ENCODE measurements around the gene GRIN2A. TPM values are rescaled to one million over a fixed set of nuclear protein-coding genes. Genes with fewer than 3 reads are reported as not detected.

Gene GRIN2A
- polyA plus RNA-seq, 1 donor (not counting 4 experiments of a cell fraction or from before 2014, with no cell fraction given): 0.01 TPM

DNA sequence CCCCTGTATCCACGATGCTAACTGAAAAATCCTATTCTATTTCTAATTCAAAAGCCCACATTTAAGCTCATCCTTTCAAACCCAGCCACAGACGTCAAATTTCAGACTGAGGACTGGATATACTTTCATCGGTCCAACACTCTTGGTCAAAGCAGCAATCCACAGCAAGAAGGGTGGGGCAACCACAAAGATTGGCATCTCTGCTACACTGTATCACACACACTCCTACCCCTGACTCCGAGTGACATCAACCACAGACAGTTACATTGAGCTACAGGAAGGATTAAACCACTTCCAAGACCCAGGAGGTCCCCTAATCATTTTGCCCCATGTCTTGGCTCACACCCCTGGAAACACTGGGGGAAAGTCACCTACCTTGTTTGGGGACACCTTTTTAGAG is 61.3 kb downstream of the GRIN2A start:
- no peaks in the 10 kb centered on the region for H3K9me3 ChIP-seq (ENCODE audit: control insufficient read depth, low read depth, low read length)
- H3K4me3 ChIP-seq (ENCODE audit: control insufficient read depth in 2 of 3, extremely low read depth in 1 of 3, insufficient read depth in 2 of 3, low read depth in 1 of 3, low read length in 3 of 3): no peak overlapping the region
- no peak overlapping the region for H3K27ac ChIP-seq (ENCODE audit: control insufficient read depth, insufficient read depth, low read length)
- TF ChIP-seq EZH2 (IDR thresholded peaks at IDR 0.05; ENCODE audit: low read length) (no peak), CTCF (optimal IDR thresholded peaks at IDR 0.05 in 1 of 3, IDR thresholded peaks at IDR 0.05 in 1 of 3, conservative IDR thresholded peaks at IDR 0.05 in 1 of 3; ENCODE audit: extremely low read depth in 1 of 3, insufficient read depth in 2 of 3, low read length in 3 of 3) (no peak)
- dilution Hi-C loops (cut with MboI; ENCODE audit: extremely low pct_ligation_motif_present, low sequenced_read_pairs): no loop called here
- peak overlapping the region; percentile 55 for H3K4me2 ChIP-seq (ENCODE audit: control insufficient read depth, extremely low read depth, insufficient read depth, low read depth, low read length)
- DNase-seq (ENCODE audit: low read depth, low spot score) (no peak), FAIRE-seq (no peak)
- H3K9me1 ChIP-seq (ENCODE audit: control insufficient read depth, extremely low read depth, insufficient read depth, low read length): no peaks in the 10 kb centered on the region
- H3K4me1 ChIP-seq (ENCODE audit: control insufficient read depth, extremely low read depth, insufficient read depth, low read length): peaks cover 14% of the 10 kb centered on the region
- no peaks in the 10 kb centered on the region for H3K27me3 ChIP-seq (ENCODE audit: control insufficient read depth, extremely low read depth, insufficient read depth, low read length)
- no peaks in the 10 kb centered on the region for H3K79me2 ChIP-seq (ENCODE audit: control insufficient read depth, insufficient read depth, low read length)
- H2AFZ ChIP-seq (ENCODE audit: control insufficient read depth, low read length): no peak overlapping the region
- H3K9ac ChIP-seq (ENCODE audit: control insufficient read depth, extremely low read depth, insufficient read depth, low read length): no peak overlapping the region
- H3K36me3 ChIP-seq (ENCODE audit: control insufficient read depth in 2 of 2, extremely low read depth in 1 of 2, insufficient read depth in 2 of 2, low read length in 2 of 2): no peaks in the 10 kb centered on the region
- no peaks in the 10 kb centered on the region for H4K20me1 ChIP-seq (ENCODE audit: control insufficient read depth, extremely low read depth, insufficient read depth, low read length)

DNA sequence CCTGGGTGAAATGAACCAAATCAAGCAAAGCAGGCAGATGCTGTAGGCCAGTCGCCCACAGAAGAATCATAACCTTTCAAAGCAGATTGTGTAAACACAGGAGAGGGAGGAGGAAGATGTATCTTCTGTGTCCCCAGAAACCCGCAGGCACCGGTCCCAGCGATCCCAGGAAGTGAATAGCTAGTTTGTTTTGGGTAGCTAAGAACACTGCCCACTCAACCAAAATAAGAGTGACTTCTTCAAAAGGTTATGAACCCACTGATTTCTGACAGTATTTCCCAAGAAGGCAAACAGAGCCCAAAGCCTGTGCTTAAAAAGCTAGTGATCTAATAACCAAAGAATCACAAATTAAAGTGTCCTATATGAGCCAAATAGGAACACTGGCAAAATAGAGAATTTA is 67.8 kb downstream of the GRIN2A start:
- FAIRE-seq (no peak), DNase-seq (ENCODE audit: low read depth, low spot score) (no peak)
- dilution Hi-C loops (cut with MboI; ENCODE audit: extremely low pct_ligation_motif_present, low sequenced_read_pairs): no loop called here
- TF ChIP-seq CTCF (optimal IDR thresholded peaks at IDR 0.05 in 1 of 3, IDR thresholded peaks at IDR 0.05 in 1 of 3, conservative IDR thresholded peaks at IDR 0.05 in 1 of 3; ENCODE audit: extremely low read depth in 1 of 3, insufficient read depth in 2 of 3, low read length in 3 of 3) (no peak), EZH2 (IDR thresholded peaks at IDR 0.05; ENCODE audit: low read length) (no peak)
- no peaks in the 10 kb centered on the region for H3K27me3 ChIP-seq (ENCODE audit: control insufficient read depth, extremely low read depth, insufficient read depth, low read length)
- no peaks in the 10 kb centered on the region for H3K9me1 ChIP-seq (ENCODE audit: control insufficient read depth, extremely low read depth, insufficient read depth, low read length)
- H2AFZ ChIP-seq (ENCODE audit: control insufficient read depth, low read length): no peak overlapping the region
- H3K79me2 ChIP-seq (ENCODE audit: control insufficient read depth, insufficient read depth, low read length): no peaks in the 10 kb centered on the region
- H3K4me3 ChIP-seq (ENCODE audit: control insufficient read depth in 2 of 3, extremely low read depth in 1 of 3, insufficient read depth in 2 of 3, low read depth in 1 of 3, low read length in 3 of 3): no peak overlapping the region
- no peak overlapping the region for H3K4me2 ChIP-seq (ENCODE audit: control insufficient read depth, extremely low read depth, insufficient read depth, low read depth, low read length)
- no peak overlapping the region for H3K27ac ChIP-seq (ENCODE audit: control insufficient read depth, insufficient read depth, low read length)
- H3K36me3 ChIP-seq (ENCODE audit: control insufficient read depth in 2 of 2, extremely low read depth in 1 of 2, insufficient read depth in 2 of 2, low read length in 2 of 2): no peaks in the 10 kb centered on the region
- no peaks in the 10 kb centered on the region for H3K4me1 ChIP-seq (ENCODE audit: control insufficient read depth, extremely low read depth, insufficient read depth, low read length)
- H3K9me3 ChIP-seq (ENCODE audit: control insufficient read depth, low read depth, low read length): no peaks in the 10 kb centered on the region
- H4K20me1 ChIP-seq (ENCODE audit: control insufficient read depth, extremely low read depth, insufficient read depth, low read length): no peaks in the 10 kb centered on the region
- no peak overlapping the region for H3K9ac ChIP-seq (ENCODE audit: control insufficient read depth, extremely low read depth, insufficient read depth, low read length)

Measured in keratinocyte (primary cell).